Skin of body (tissue), 2 donors: ENCODE results near the gene SULF2. TPM values are rescaled to one million over a fixed set of nuclear protein-coding genes. Genes with fewer than 3 reads are reported as not detected.
A peak's percentile ranks its signal among the peaks of the same experiment; 100 is the strongest.
"Not testable (repeated sequence)": the region's sequence is repeated elsewhere in the genome, so short reads cannot be mapped to it uniquely, and the experiment has no call there.

Experiments
- DNase-seq: peaks from one replicate; lab custom pipeline; 2025; lab: John Stamatoyannopoulos, UW
- total RNA-seq: library from RNA; depleted of rRNA; stranded (reverse); fragments of >200 nt; gene quantifications from one replicate; pipeline ENCODE4 v1.2.3, GENCODE V29; 2014

SULF2 gene
- total RNA-seq, 1 donor from 2014 or later, result 72.1 TPM

DNA sequence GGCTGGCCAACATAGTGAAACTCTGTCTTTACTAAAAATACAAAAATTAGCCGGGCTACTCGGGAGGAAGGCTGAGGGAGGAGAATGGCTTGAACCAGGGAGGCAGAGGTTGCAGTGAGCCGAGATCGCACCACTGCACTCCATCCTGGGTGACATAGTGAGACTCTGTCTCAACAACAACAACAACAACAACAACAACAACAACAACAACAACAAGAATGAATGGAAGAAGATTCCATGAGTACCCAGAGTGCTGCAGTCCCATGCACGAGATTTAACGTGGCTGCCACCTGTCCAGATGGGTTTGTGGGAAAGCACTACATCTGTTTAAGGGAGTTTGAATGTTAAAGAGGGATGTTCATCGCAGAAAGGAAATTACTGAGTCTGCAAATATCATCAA is 19.7 kb upstream of the SULF2 start:
- not testable (repeated sequence) for DNase-seq

DNA sequence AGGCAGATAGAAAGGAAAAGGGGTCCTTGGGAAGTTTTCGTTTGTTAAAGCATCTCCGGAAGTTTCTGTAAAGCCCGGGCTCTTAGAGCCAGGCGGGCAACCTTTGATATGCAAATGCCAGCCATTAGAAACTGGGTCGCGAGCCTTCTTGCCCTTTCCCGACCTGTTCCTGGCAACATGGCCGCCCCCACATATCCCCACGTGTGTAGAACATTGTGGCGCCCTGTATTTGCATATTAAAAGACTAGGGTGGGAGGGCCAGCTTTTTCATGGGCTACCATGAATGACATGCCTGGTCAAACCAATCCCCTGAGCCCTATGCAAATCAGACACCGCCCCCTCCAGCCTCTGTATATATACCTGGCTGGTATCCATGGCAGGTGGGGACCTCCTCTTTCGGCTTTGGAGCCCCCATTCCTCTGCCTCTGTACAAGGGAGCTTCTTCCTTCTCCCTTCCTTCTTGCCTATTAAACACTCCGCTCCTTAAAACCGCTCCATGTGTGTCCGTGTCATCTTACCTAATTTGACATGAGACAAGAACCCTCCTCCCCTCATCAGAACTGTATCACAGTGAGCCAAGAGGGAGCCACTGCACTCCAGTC is 19.0 kb upstream of the SULF2 start:
- not testable (repeated sequence) for DNase-seq

DNA sequence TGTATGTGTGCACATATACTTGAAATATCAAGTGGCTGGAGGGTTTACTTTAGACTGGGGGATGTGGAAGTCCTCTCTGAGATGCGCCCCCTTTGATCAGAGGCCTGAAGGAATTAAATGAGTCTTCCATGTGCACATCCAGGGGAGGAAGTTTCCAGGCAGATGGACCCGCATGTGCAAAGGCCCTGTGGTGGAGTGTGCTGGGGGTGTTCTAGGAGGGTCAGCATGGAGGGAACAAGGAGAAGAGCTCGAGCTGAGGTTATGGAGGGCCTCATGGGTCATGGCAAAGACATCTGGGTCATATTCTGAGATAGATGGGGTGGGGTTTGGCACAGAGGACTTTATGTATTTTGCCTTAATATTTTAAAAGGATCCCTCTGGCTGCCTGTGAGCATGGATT is 17.7 kb upstream of the SULF2 start:
- no peak for DNase-seq

DNA sequence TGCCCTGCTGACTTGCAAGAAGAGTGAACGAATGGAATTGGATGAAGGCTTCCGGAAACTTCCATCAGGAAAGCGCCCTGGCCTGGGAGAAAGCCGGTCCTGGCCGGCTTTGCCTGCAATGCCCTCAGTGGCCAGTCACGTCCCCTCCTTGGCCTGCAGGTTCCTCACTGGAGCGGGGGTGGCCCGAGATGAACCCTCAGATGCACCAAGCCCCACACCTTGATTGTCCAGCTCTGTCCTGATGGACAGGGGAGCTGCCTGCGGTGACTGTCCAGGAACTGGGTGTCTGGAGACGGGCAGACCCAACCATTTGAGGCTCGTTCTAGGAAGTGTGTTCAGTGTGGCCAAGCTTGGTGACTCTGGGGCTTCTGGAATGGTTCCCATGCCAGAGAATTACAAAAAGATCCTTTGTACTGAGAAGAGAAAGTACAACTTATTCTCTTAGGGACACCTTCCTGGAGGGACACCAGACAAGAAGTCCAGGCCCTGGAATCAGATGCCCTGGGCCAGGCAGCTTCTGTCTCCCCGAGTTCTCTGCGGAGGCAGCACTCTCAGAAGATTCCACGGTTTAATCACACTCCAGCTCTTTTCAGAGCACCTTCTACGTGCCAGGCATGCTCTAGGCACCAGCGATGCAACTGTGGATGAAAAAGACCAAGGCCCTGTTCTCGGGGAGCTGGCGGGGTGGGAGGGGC is 17.1 kb upstream of the SULF2 start:
- DNase-seq, result no peak

DNA sequence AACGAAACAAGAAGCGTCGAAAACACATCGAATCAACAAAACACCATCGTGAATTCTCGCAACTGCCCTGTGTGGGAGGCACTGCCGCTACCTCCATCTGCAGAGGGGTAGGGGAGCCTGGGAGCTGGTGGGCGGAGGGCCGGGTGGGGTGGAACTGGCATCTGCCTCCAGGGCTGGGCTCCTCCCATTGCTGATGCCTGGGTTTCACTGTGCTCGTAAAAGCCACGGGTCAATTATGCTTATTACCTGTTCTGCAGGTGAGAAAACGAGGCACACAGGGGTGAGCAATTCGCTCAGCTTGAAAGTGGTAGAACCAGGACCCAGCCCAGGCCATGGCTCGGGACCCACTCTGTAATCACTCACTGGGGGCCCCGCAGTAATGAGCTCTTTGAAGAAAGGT is 16.5 kb upstream of the SULF2 start:
- DNase-seq, result no peak

DNA sequence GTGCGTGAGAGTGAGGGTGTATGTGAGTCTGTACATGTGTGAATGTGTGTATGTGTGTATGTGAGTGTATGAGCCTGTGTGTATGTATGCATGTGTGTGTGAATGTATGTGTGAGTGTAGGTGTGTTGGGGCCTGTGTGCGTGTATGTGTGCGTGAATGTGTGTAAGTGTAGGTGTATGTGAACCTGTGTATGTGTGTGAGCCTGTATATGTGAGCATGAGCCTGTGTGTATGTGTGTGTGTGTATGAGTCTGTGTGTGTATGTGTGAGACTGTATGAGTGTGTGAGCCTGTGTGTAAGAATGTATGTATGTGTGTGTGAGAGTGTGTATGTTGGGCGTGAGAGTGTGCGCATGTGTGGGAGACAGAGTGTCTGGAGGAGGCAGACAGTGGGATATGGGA is 15.8 kb upstream of the SULF2 start:
- no peak for DNase-seq

DNA sequence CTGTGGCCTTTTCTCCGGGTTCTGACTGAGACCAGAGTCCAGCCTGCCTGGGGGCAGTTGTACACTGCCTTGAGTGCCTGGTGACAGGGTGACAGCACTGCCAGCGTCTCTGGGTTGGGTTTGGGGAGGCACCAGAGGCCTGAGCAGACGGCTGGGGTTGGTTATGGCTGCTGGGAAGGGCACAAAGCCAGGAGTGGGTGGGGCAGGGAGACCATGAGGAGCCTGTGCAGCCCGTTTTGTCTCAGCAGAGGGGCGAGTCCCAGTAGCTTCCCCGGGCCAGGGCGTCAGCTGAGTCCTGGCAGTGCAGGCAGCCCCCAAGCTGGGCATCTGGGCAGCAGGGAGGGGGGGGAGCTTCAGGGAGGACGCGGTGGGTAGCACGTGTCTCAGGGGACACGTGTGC is 15.3 kb upstream of the SULF2 start:
- no peak for DNase-seq

DNA sequence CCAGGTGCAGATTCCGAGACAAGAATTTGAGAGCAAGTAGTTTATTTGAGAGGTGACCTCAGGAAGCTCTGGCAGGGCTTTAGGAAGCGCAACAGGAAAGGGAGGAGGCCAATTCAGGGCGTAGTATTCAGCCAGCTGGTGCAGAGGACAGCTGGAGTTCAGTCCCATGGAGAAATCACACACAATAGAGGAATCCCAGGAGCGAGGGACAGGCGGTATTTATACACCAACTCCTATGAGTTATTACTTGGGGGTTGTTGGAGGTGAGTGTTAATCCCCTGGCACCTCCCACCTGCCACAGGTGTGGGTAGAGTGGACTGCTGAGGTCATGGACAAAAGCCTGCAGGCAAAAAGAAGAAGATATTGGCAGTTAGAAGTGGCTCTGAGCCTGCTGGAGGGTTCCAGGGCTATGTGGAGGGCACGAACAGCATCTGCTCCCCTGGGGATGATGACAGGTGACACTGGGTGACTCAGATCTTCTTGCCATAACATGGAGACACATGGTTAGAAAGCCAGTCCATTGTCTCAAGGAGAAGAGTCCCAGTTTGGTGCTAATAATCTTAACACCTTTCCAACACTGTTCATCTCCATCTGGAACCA is 13.9 kb upstream of the SULF2 start:
- DNase-seq, result peak; percentile 7

DNA sequence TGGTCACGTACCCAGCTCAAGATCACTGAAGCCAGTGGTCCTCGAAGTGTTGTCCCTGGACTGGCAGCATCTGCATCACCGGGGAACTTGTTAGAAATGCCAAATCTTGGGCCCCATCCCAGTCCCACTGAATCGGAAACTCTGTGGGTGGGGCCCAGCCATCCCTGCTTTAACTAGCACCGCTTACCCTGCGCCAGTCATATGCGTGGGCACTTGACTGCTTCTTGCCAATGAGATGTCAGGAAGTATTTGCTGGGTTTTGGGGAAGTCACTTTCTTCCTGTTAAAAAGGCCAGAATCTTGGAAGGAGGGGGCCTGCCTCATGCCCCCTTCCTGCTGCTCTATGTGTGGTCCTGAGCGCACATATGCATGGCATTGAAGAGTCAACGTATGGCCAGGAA is 11.7 kb upstream of the SULF2 start:
- DNase-seq, result no peak

DNA sequence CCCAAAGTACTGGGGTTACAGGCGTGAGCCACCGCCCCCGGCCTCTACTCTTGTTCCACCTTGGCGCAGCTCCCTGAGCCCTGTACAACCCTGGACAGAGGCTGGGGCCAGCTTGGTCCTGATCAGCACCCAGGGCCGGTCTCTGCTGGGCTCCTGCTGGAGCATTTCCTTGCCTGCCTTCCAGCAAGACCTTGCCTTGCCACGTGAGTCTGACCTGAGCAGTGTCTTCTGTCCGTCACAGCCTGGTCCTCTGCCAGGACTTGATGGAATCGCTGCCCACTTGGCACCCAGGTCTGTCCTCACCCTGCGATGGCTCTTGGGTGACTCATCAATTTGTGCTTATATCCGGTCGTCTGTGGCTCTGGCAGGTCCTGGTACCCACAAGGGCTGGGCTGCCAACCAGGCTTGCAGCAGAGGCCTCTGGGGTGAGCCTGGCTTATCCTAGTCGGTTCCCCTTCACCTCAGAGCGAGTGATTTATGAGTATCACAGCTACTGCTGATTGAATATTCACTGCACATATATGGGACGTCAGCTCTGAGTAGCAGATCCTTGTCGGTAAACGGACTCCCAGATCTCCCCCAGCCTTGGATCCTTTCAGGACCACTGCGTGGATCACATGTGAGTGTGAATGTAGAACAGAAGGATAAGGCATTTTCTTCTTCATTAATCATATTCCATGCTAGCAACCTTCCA is 10.1 kb upstream of the SULF2 start:
- DNase-seq, result no peak

DNA sequence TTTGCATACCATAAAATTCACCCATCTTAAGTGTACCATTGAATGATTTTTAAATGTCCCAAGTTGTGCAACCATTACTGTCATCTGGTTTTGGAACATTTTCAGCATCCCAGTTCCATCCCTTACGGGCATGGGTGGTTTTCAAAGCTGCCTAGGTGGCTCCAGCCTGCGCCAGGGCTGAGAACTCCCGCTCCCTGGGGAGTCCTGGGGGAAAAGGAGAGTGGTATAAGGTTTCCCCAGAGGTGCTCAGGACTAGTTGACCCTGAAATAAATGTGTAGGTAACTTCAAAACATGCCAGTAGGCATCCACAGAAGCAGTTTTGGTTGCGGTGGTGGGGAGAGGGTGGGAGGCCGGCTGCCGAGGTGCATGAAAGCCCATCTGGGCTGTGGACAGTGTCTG is 9.0 kb upstream of the SULF2 start:
- DNase-seq, result not testable (repeated sequence)

DNA sequence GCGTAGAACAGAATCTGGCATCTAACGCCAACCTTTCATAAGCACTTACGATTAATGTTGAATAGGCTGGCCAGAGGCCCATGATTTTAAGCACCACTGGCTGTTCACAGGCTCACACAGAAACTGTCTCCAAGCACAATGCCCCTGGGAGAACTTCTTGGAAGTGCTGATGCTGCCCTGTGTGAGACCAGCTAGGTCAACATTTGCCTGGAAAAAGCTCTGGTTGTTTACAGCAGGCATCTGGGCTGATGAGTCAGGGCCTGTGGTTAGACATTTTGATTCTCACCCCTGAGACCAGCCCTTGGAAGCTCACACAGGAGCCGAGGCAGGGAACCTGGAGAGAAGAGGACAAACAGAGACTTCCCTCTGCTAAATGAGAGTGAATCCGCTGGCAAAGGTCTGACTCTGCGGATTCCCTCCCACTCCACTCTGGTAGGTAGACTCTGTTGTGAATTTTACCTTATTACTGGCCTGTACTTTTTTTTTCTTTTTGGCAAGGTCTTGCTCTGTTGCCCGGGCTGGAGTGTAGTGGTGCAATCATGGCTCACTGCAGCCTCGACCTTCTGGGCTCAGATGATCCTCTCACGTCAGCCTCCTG is 6.8 kb upstream of the SULF2 start:
- peak; percentile 72 for DNase-seq

DNA sequence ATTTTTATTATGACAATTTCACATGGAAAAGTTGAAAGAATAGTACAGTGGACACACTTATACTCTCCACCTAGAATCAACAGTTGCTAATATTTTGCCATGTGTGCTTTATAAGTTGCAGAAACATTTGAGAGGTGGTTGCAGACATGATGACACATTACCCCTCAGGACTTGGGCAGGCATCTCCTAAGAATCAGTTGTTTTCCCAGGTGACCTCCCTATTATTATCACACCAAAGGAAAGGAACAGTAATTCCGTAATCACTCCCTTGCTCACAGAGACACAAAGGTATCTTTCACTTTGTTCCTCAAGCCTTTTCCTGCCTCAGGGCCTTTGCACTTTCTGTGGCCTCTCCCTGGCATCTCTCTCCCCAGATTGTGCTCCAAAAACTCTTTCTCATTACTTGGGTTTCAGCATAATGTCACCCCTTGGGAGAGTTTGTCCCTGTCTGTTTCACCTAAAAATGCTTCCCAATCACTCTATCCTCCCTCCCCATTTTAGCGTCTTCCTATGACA is 5.9 kb upstream of the SULF2 start:
- DNase-seq, result no peak

DNA sequence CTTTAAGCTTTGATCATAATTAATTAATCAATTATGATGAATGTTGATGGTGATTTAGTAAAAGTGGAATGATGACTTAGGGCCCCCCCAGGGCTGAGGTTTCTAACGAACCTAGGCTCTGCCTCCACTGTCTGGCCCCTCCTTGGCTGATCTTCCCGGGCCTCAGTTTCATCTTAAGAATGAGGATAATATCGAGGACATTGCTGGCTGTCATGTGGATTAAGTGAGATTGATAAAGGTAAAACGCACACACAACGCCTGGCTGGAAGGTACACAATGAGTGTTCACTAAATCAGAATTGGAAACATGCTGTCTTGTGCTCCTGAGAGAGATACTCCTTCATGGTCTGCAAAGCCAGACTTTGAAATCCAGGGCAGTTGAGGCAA is 5.3 kb upstream of the SULF2 start:
- DNase-seq, result no peak

DNA sequence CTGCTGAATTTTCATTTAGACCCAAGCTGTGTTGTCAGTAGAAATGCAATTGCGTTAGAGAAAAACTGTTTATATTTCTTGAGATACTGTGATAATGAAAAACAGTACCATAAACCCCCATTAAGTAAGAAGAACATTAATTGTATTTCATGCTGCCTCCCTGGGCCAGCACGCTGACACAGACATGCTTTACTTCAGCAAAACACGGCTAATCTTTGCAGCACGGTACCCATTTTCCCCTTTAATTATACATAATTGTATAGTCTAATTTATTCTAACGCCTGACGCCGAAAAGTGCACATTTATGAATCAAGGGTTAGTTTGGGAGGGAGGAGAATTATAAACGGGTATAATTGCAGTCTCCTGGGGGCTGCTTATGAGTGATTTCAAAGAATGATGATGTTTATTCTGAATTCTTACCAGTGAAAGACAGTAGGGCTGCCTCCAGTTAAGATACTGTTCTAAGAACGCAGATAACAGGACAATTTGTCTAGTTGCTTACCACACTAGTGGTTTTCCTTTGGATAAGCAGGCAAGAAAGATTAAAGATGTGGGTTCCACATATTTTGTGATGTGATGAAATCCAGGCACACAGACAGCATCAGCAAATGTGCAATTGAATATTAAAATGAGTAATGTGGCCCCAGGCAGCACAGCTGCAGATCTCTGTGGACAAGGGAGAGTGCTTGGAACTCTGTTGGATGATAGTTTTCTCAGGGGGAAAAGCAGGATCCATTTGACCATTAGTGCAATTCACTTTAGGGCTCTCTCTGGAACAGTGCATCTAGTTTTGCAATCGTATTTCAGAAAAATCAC is 4.7 kb upstream of the SULF2 start:
- DNase-seq, result no peak

DNA sequence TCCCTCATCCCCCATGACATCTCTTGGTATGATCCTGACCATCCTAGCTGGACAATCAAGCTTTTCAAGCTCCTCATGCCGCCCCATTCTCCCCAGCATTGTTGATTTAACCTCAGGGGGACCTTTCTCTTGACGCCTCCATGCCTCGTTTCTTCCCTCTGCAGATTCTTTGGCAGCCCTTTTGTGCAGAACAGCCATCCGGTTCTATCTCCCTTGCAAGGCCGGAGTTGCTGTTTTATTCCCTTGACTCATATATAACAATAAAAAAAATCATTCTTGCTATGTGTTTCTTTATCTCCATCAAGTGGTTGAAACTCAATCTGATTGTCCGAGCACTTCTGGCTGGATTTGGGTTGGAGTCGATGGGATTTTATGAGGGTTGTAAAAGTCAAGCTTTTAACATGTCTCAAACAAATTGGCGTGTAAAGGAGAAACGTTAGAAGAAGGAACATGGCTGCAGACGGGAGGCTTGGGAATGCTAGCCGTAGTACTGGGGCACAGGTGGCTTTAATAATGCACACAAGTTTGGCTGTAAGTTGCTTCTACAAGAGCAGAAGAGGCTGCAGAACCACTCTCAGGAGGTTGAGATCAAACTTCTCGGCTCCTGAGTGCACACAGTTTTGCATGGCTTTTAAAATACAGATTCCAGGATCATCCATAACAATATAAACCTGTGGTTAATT is 3.9 kb upstream of the SULF2 start:
- DNase-seq, result peak; percentile 58

DNA sequence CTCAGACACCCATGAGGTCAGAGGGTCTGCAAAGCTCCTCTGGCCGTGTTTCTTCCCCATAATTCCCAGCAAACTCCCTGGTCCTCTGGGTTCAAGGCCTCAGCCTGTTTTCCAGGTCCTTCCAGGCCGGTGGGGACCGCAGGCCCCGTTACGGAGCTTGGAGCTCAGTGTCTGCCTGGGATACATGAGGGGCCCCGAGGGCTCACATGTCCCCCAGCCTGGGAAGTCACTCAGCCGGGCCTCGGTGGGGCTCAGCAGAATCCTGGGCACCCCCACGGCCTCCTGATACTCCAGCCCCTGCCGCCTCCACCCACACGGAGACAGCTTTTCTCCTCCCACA is 3.4 kb upstream of the SULF2 start:
- no peak for DNase-seq

DNA sequence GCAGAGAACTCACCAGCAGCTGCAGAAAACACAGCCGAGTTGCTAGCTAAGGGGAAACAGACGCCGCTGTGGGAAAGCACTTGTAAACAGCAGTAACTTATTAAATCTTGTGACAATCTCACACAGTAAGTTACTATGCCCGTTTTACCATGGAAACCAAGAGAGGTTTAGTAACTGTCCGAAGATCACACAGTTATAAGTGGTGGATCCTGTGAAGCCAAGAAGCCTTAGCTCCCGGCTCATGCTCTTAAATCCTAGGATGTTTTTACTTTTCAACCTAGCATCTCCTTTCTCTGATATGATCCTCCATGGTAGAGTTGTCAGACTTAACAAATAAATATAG is 1.5 kb upstream of the SULF2 start:
- no peak for DNase-seq

DNA sequence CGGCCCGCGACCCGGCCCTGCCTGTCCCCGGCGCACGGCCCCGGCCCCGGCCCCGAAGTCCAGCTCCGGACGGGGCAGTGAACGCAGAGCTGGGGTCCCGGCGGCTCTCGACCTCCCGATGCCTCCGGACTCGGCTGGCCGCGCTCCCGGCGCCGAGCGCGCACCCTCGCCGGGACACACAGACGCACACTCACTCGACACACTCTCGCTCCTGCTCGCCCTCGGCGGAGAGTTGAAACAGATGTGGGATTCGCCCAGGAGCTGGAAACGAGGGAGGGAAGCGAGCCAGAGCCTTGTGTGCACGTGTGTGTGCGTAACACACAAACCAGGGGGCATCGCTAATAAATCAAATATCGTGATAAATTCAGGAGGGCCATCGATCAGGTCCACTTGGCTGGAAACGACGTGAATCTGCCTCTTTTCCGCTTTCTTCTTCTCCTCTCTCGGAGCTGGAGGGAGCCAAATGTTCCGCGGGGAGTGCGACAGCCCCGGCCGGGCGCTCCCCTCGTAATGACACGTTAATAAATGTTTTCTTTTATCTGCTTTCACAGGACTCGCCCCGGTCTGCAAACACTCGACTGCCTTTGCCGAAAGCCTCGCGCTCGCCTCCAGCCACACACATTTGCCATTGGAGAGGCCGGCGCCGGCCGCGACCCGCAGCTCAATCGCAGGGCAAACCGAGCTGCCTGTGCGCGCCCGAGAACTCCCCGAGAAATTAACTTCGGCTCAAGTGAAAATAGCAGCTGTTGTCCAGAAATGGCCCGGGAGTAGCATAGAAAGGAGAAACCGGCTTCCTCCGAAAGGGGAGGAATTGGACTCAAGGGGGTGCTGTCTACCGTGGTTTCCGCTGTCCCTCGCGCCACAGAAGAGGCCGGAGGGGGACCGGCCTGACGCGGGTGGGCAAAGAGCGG is 828 bp upstream of the SULF2 start:
- peak; percentile 72 for DNase-seq
